K562 (cell line): ENCODE data around the gene SLC1A4. TPM values are rescaled to one million over a fixed set of nuclear protein-coding genes. Genes with fewer than 3 reads are reported as not detected.

ENCODE experiments used
- GABPB2 ChIP-seq: fragments of 250-450 bp; sonication (Bioruptor Pico); conservative IDR thresholded peaks from 2 replicates; pipeline ENCODE4 v1.5.1; 2021; ENCODE audit warnings: mild to moderate bottlenecking
- GATA2 ChIP-seq: sonication (generic); formaldehyde crosslinking; IDR thresholded peaks from 2 replicates; pipeline ENCODE4 v1.4.0; 2020; ENCODE audit warnings: mild to moderate bottlenecking, missing genetic modification reagents
- MAX ChIP-seq: sonication (generic); formaldehyde crosslinking; IDR thresholded peaks from 2 replicates; pipeline ENCODE4 v1.9.0; 2022; ENCODE audit warnings: mild to moderate bottlenecking, missing genetic modification reagents
- MIER1 ChIP-seq: fragments of 450-650 bp; IDR thresholded peaks from 2 replicates; pipeline ENCODE4 v1.6.1; 2016; ENCODE audit warnings: antibody characterized with exemption, mild to moderate bottlenecking, low read depth
- NFXL1 ChIP-seq: fragments of 450-650 bp; formaldehyde crosslinking; IDR thresholded peaks from 2 replicates; pipeline ENCODE4 v1.4.0; 2021; ENCODE audit warnings: mild to moderate bottlenecking
- PHTF2 ChIP-seq: fragments of 250-450 bp; sonication (Bioruptor Pico); IDR thresholded peaks from 2 replicates; pipeline ENCODE4 v1.5.0; 2021; ENCODE audit warnings: mild to moderate bottlenecking
- PTTG1 ChIP-seq: fragments of 450-650 bp; IDR thresholded peaks from 2 replicates; pipeline ENCODE4 v1.6.1; 2016; ENCODE audit warnings: low read depth, mild to moderate bottlenecking, missing genetic modification characterization, missing compliant biosample characterization
- SMAD1 ChIP-seq: fragments of 150-350 bp; IDR thresholded peaks from 2 replicates; pipeline ENCODE4 v1.6.1; 2014; ENCODE audit warnings: low read length, low read depth; ENCODE audit not compliant: partially characterized antibody
- STAT5B ChIP-seq: fragments of 250-450 bp; sonication (Bioruptor Pico); IDR thresholded peaks from 2 replicates; pipeline ENCODE4 v1.8.0; 2021; ENCODE audit warnings: mild to moderate bottlenecking, inconsistent platforms
- TAL1 ChIP-seq: fragments of 450-650 bp; IDR thresholded peaks from 2 replicates; pipeline ENCODE4 v1.6.1; 2016; ENCODE audit warnings: mild to moderate bottlenecking
- TCF15 ChIP-seq: fragments of 250-450 bp; sonication (Bioruptor Pico); IDR thresholded peaks from 2 replicates; pipeline ENCODE4 v1.8.0; 2022; ENCODE audit warnings: moderate library complexity, mild to moderate bottlenecking, inconsistent platforms
- XRCC4 ChIP-seq: IDR thresholded peaks from one replicate; pipeline ENCODE4 v1.6.1; 2011; ENCODE audit not compliant: insufficient read depth, insufficient read length; ENCODE audit errors: extremely low read depth
- ZNF253 ChIP-seq: fragments of 250-450 bp; sonication (Bioruptor Pico); conservative IDR thresholded peaks from 2 replicates; pipeline ENCODE4 v1.6.1; 2021; ENCODE audit warnings: mild to moderate bottlenecking
- polyA plus RNA-seq, 8 experiments: library from polyadenylated mRNA; depleted of rRNA in 4 of 8; stranded (reverse) in 5 of 8; unstranded in 3 of 8; fragments of >200 nt; fragmentation: Nextera tagmentation in 2 of 8; fragmentation: Illumina TruSeq in 1 of 8; extraction: Ambion mirVana in 2 of 8; extraction: Trizol in 1 of 8; gene quantifications; 2 replicates each; pipeline versions ENCODE4 v1.2.1 to v1.2.3, GENCODE V29; 2011 to 2014; ENCODE audit warnings: inconsistent platforms in 1 of 8, missing spikeins in 1 of 8
- total RNA-seq, 7 experiments: library from RNA; depleted of rRNA in 6 of 7; stranded (reverse); fragments of >200 nt in 6 of 7; fragmentation: Illumina TruSeq in 2 of 7; extraction: Trizol in 2 of 7; gene quantifications; 2 replicates each; pipeline versions ENCODE4 v1.2.1 to v1.2.3, GENCODE V29; 2011 to 2021; ENCODE audit warnings: low replicate concordance in 1 of 7
- TF ChIP-seq, protein P1 (sequence below): fragments of 450-650 bp; IDR thresholded peaks from 2 replicates; pipeline ENCODE4 v1.6.1; 2017; ENCODE audit warnings: mild to moderate bottlenecking, moderate library complexity
- TF ChIP-seq, protein P2 (sequence below): fragments of 450-650 bp; formaldehyde crosslinking; IDR thresholded peaks from 2 replicates; pipeline ENCODE4 v1.4.0; 2022; ENCODE audit warnings: missing genetic modification characterization
- TF ChIP-seq, protein P3 (sequence below): fragments of 450-650 bp; IDR thresholded peaks from 2 replicates; pipeline ENCODE4 v1.7.0; 2016; ENCODE audit warnings: borderline replicate concordance
- TF ChIP-seq, protein P4 (sequence below): fragments of 450-650 bp; IDR thresholded peaks from 2 replicates; pipeline ENCODE4 v1.6.1; 2016
- TF ChIP-seq, protein P5 (sequence below): fragments of 450-650 bp; IDR thresholded peaks from 2 replicates; pipeline ENCODE4 v1.6.1; 2016; ENCODE audit warnings: borderline replicate concordance

Gene SLC1A4
- total and polyA plus RNA-seq, 9 of the 15 experiments (the other 6 are each of a cell fraction or from before 2014, with no cell fraction given), result 4.4 to 24.0 (median 10.9) TPM

DNA sequence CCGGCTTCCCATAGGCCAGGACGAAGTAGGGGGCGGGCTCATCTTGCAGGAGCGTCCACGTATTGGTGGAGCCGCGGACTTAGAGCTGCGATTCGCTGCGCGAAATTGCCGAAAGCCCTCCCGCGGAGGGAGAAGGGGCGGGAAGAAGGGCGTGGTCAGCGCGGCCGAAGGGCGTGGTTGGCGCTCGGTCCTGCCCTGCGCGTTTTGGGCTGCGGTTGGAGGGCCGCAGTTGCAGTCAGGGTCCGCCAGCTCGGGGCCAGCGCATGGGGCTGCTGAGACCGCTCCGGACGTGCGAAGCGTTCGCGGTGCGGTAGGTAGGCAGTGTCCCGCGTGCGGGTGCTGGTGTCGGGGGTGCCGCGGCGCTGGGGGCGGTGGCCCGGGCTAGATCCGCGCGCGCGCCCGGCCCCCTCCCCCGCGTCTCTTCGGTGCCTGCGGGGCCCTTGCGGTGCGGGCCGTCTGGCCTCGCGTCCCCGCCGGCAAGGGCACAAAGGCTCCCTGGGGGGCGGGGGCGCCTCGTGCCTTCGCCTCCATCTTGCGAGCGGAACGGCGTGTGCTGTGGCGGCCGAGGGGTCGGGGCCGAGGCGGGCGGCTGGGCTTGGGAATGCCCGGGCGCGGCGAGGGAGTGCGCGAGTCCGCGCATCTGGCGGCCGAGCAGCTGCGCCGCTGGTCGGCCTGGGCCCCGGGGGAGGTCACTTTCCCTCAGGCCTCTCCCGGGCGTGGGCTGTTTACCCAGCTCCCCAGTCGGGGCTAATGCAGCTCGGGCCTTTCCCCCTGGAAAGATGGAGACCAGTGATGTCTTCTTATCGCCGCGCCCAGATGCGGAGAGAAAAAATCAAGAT, 67.2 kb downstream of the SLC1A4 start, which contains the start of gene CEP68 (continued):
- TF ChIP-seq XRCC4, result no peak
- TF ChIP-seq MAX (CRISPR knock-in tag), result peak; percentile 20
- TF ChIP-seq TCF15 (CRISPR knock-in tag), result no peak
- no peak for TF ChIP-seq GABPB2 (CRISPR knock-in tag)
- TF ChIP-seq, protein P1, sequence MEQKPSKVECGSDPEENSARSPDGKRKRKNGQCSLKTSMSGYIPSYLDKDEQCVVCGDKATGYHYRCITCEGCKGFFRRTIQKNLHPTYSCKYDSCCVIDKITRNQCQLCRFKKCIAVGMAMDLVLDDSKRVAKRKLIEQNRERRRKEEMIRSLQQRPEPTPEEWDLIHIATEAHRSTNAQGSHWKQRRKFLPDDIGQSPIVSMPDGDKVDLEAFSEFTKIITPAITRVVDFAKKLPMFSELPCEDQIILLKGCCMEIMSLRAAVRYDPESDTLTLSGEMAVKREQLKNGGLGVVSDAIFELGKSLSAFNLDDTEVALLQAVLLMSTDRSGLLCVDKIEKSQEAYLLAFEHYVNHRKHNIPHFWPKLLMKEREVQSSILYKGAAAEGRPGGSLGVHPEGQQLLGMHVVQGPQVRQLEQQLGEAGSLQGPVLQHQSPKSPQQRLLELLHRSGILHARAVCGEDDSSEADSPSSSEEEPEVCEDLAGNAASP, result no peak
- TF ChIP-seq PTTG1 (tag), result no peak
- no peak for TF ChIP-seq STAT5B (CRISPR knock-in tag)
- TF ChIP-seq, protein P2, sequence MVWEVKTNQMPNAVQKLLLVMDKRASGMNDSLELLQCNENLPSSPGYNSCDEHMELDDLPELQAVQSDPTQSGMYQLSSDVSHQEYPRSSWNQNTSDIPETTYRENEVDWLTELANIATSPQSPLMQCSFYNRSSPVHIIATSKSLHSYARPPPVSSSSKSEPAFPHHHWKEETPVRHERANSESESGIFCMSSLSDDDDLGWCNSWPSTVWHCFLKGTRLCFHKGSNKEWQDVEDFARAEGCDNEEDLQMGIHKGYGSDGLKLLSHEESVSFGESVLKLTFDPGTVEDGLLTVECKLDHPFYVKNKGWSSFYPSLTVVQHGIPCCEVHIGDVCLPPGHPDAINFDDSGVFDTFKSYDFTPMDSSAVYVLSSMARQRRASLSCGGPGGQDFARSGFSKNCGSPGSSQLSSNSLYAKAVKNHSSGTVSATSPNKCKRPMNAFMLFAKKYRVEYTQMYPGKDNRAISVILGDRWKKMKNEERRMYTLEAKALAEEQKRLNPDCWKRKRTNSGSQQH, result no peak
- TF ChIP-seq ZNF253 (CRISPR knock-in tag), result no peak
- TF ChIP-seq, protein P3, sequence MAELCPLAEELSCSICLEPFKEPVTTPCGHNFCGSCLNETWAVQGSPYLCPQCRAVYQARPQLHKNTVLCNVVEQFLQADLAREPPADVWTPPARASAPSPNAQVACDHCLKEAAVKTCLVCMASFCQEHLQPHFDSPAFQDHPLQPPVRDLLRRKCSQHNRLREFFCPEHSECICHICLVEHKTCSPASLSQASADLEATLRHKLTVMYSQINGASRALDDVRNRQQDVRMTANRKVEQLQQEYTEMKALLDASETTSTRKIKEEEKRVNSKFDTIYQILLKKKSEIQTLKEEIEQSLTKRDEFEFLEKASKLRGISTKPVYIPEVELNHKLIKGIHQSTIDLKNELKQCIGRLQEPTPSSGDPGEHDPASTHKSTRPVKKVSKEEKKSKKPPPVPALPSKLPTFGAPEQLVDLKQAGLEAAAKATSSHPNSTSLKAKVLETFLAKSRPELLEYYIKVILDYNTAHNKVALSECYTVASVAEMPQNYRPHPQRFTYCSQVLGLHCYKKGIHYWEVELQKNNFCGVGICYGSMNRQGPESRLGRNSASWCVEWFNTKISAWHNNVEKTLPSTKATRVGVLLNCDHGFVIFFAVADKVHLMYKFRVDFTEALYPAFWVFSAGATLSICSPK, result no peak
- no peak for TF ChIP-seq MIER1
- TF ChIP-seq NFXL1 (CRISPR knock-in tag), result no peak
- TF ChIP-seq GATA2, result no peak
- TF ChIP-seq, protein P4, sequence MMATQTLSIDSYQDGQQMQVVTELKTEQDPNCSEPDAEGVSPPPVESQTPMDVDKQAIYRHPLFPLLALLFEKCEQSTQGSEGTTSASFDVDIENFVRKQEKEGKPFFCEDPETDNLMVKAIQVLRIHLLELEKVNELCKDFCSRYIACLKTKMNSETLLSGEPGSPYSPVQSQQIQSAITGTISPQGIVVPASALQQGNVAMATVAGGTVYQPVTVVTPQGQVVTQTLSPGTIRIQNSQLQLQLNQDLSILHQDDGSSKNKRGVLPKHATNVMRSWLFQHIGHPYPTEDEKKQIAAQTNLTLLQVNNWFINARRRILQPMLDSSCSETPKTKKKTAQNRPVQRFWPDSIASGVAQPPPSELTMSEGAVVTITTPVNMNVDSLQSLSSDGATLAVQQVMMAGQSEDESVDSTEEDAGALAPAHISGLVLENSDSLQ, result no peak; the same call in 1 of the 2 replicates
- peak; percentile 89 for TF ChIP-seq TAL1
- TF ChIP-seq PHTF2 (CRISPR knock-in tag), result no peak
- TF ChIP-seq, protein P5, sequence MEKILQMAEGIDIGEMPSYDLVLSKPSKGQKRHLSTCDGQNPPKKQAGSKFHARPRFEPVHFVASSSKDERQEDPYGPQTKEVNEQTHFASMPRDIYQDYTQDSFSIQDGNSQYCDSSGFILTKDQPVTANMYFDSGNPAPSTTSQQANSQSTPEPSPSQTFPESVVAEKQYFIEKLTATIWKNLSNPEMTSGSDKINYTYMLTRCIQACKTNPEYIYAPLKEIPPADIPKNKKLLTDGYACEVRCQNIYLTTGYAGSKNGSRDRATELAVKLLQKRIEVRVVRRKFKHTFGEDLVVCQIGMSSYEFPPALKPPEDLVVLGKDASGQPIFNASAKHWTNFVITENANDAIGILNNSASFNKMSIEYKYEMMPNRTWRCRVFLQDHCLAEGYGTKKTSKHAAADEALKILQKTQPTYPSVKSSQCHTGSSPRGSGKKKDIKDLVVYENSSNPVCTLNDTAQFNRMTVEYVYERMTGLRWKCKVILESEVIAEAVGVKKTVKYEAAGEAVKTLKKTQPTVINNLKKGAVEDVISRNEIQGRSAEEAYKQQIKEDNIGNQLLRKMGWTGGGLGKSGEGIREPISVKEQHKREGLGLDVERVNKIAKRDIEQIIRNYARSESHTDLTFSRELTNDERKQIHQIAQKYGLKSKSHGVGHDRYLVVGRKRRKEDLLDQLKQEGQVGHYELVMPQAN, result no peak
- no peak for TF ChIP-seq SMAD1
